DMS153 treated with DMSO at 0.1 percent for 48 hours (cell line): ENCODE measurements around the gene TRIM56.
A peak's percentile ranks its signal among the peaks of the same experiment; 100 is the strongest.
"Not testable (repeated sequence)": the region's sequence is repeated elsewhere in the genome, so short reads cannot be mapped to it uniquely, and the experiment has no call there.

ENCODE experiments used
- DNase-seq: peaks from one replicate; lab custom pipeline; 2025; ENCODE audit not compliant: unreplicated experiment; lab: John Stamatoyannopoulos, UW

The TRIM56 gene

GRCh38 chr7:101112233-101112632 lies 27.0 kb downstream of the TRIM56 start:
- DNase-seq = no peak

GRCh38 chr7:101113140-101113539 lies 27.9 kb downstream of the TRIM56 start:
- not testable (repeated sequence) for DNase-seq

- no peak for DNase-seq
These were observed 28.6 kb downstream of the TRIM56 start for GRCh38 chr7:101113836-101114235.

GRCh38 chr7:101114492-101114891 lies 29.2 kb downstream of the TRIM56 start:
- DNase-seq = no peak

- DNase-seq = no peak
These were observed 29.9 kb downstream of the TRIM56 start for GRCh38 chr7:101115215-101115614.

GRCh38 chr7:101116898-101117297 lies 31.6 kb downstream of the TRIM56 start:
- no peak for DNase-seq

GRCh38 chr7:101118856-101119255 lies 33.6 kb downstream of the TRIM56 start:
- no peak for DNase-seq

- no peak for DNase-seq
These were observed 34.6 kb downstream of the TRIM56 start for GRCh38 chr7:101119876-101120275.

GRCh38 chr7:101120315-101120714 lies 35.0 kb downstream of the TRIM56 start:
- DNase-seq = no peak

GRCh38 chr7:101121631-101121990 lies 36.3 kb downstream of the TRIM56 start:
- not testable (repeated sequence) for DNase-seq

GRCh38 chr7:101121991-101122932 lies 37.0 kb downstream of the TRIM56 start:
- no peak for DNase-seq

- no peak for DNase-seq
These were observed 37.8 kb downstream of the TRIM56 start for GRCh38 chr7:101122933-101123702.

- DNase-seq = no peak
These were observed 38.4 kb downstream of the TRIM56 start for GRCh38 chr7:101123703-101124068.

GRCh38 chr7:101124376-101125056 lies 39.2 kb downstream of the TRIM56 start:
- peak; percentile 5 for DNase-seq

- no peak for DNase-seq
These were observed 40.8 kb downstream of the TRIM56 start for GRCh38 chr7:101125989-101126650.

- peak; percentile 45 for DNase-seq
These were observed 41.6 kb downstream of the TRIM56 start, which contains the start of gene SERPINE1 for GRCh38 chr7:101126651-101127459. TSS of gene SERPINE1 (plus strand) at chr7:101127104. CDS start at chr7:101128394, 1,290 bp downstream.

- DNase-seq = no peak
These were observed 42.3 kb downstream of the TRIM56 start for GRCh38 chr7:101127460-101128039.

GRCh38 chr7:101128040-101128834 lies 43.0 kb downstream of the TRIM56 start:
- no peak for DNase-seq

- DNase-seq = no peak
These were observed 44.4 kb downstream of the TRIM56 start for GRCh38 chr7:101129603-101130117.
